Measurements from ENCODE around the gene DOK5. TPM values are rescaled to one million over a fixed set of nuclear protein-coding genes. Genes with fewer than 3 reads are reported as not detected.

DOK5 gene
- polyA plus RNA-seq, 1 of the 3 experiments (the other 2 are of a cell fraction) = 12.4 TPM

DNA sequence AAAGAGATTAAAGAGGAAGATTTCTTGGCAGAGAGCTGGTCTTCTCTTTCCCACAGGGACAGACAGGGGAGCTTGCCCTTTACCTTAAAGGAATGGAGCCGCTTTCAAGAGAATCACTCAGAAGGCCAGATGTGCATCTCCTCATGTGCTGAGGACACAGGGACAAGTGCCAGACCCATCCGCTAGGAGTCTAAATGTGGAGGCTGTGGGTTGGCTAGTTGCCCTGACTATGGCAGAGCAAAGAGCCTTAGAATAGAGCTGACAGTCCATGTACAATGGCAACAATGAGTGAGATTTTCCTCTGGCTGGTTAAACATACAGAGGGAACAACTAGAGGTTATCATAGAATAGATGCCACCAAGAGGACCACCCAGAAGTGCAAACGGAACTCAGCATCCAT lies 7.3 kb upstream of the DOK5 start:
- no peak overlapping the region for H2AFZ ChIP-seq (ENCODE audit: low read depth)
- H3K27me3 ChIP-seq (ENCODE audit: insufficient read depth) = no peaks in the 10 kb centered on the region
- H3K4me2 ChIP-seq = no peak overlapping the region
- no peak overlapping the region for H3K9ac ChIP-seq
- no peaks in the 10 kb centered on the region for H3K36me3 ChIP-seq (replicated peaks in 1 of 2; ENCODE audit: control insufficient read depth in 1 of 2, insufficient read depth in 2 of 2, low read length in 1 of 2)
- H3K9me2 ChIP-seq = no peaks in the 10 kb centered on the region
- ChIA-PET POLR2A (no interaction called here), CTCF (no interaction called here)
- H3K4me3 ChIP-seq (ENCODE audit: low read depth in 2 of 2, low read length in 1 of 2) = no peak overlapping the region
- no peaks in the 10 kb centered on the region for H4K20me1 ChIP-seq (ENCODE audit: insufficient read depth)
- 8% methylated on average over 3 of the region's 3 CpGs for WGBS (ENCODE audit: low lambda C conversion rate)
- H3K9me3 ChIP-seq = no peaks in the 10 kb centered on the region
- no peaks in the 10 kb centered on the region for H3F3A ChIP-seq (replicated peaks; ENCODE audit: insufficient read depth)
- no peaks in the 10 kb centered on the region for H3K4me1 ChIP-seq (ENCODE audit: control insufficient read depth in 1 of 2, insufficient read depth in 2 of 2, low read depth in 1 of 2, low read length in 1 of 2)
- H3K27ac ChIP-seq (ENCODE audit: low read depth in 2 of 2, low read length in 1 of 2) = no peak overlapping the region
- TF ChIP-seq CHD2 (IDR thresholded peaks at IDR 0.05; ENCODE audit: low read length, partially characterized antibody) = no peak
- no peak for TF ChIP-seq SIN3A (IDR thresholded peaks at IDR 0.05; ENCODE audit: borderline replicate concordance, low read depth, low read length)
- TF ChIP-seq, protein P1, sequence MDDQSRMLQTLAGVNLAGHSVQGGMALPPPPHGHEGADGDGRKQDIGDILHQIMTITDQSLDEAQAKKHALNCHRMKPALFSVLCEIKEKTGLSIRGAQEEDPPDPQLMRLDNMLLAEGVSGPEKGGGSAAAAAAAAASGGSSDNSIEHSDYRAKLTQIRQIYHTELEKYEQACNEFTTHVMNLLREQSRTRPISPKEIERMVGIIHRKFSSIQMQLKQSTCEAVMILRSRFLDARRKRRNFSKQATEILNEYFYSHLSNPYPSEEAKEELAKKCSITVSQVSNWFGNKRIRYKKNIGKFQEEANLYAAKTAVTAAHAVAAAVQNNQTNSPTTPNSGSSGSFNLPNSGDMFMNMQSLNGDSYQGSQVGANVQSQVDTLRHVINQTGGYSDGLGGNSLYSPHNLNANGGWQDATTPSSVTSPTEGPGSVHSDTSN (IDR thresholded peaks at IDR 0.05) = no peak
- TF ChIP-seq GABPA (IDR thresholded peaks at IDR 0.05; ENCODE audit: low read depth) = no peak
- TF ChIP-seq FOXJ3 (CRISPR knock-in tag; IDR thresholded peaks at IDR 0.05) = no peak
- 0 out of 2 replicates have a peak, but pooled peaks have one; percentile 18 for TF ChIP-seq CTCF (IDR thresholded peaks at IDR 0.05)
- TF ChIP-seq JUND (IDR thresholded peaks at IDR 0.05) = no peak
- TF ChIP-seq MAX (IDR thresholded peaks at IDR 0.05; ENCODE audit: low read depth) = no peak
- no peak for DNase-seq
- H3K79me2 ChIP-seq (ENCODE audit: insufficient read depth) = no peaks in the 10 kb centered on the region

- no peaks in the 10 kb centered on the region for H3K27me3 ChIP-seq (ENCODE audit: insufficient read depth)
- H2AFZ ChIP-seq (ENCODE audit: low read depth) = no peak overlapping the region
- no peak for DNase-seq
- no peak overlapping the region for H3K9ac ChIP-seq
- H3K9me3 ChIP-seq = no peaks in the 10 kb centered on the region
- no peaks in the 10 kb centered on the region for H3K4me1 ChIP-seq (ENCODE audit: control insufficient read depth in 1 of 2, insufficient read depth in 2 of 2, low read depth in 1 of 2, low read length in 1 of 2)
- no peak overlapping the region for H3K27ac ChIP-seq (ENCODE audit: low read depth in 2 of 2, low read length in 1 of 2)
- H3K36me3 ChIP-seq (replicated peaks in 1 of 2; ENCODE audit: control insufficient read depth in 1 of 2, insufficient read depth in 2 of 2, low read length in 1 of 2) = no peaks in the 10 kb centered on the region
- no peak overlapping the region for H3K4me2 ChIP-seq
- ChIA-PET POLR2A (no interaction called here), CTCF (no interaction called here)
- no peak overlapping the region for H3K4me3 ChIP-seq (ENCODE audit: low read depth in 2 of 2, low read length in 1 of 2)
- peaks cover 3% of the 10 kb centered on the region for H3F3A ChIP-seq (replicated peaks; ENCODE audit: insufficient read depth)
- WGBS (ENCODE audit: low lambda C conversion rate) = 2% methylated on average over 2 of the region's 2 CpGs
- H3K9me2 ChIP-seq = no peaks in the 10 kb centered on the region
- no peaks in the 10 kb centered on the region for H3K79me2 ChIP-seq (ENCODE audit: insufficient read depth)
- H4K20me1 ChIP-seq (ENCODE audit: insufficient read depth) = no peaks in the 10 kb centered on the region
- TF ChIP-seq CHD2 (IDR thresholded peaks at IDR 0.05; ENCODE audit: low read length, partially characterized antibody) = no peak
- no peak for TF ChIP-seq MXI1 (IDR thresholded peaks at IDR 0.05; ENCODE audit: low read depth, low read length)
- no peak for TF ChIP-seq RAD21 (IDR thresholded peaks at IDR 0.05; ENCODE audit: low read length)
- no peak for TF ChIP-seq EP300 (IDR thresholded peaks at IDR 0.05; ENCODE audit: borderline replicate concordance in 1 of 2, low read depth in 1 of 2, low read length in 1 of 2)
- TF ChIP-seq MAX (IDR thresholded peaks at IDR 0.05; ENCODE audit: low read depth) = no peak
- TF ChIP-seq TAF1 (IDR thresholded peaks at IDR 0.05; ENCODE audit: borderline replicate concordance, low read depth, low read length) = no peak
- TF ChIP-seq, protein P2, sequence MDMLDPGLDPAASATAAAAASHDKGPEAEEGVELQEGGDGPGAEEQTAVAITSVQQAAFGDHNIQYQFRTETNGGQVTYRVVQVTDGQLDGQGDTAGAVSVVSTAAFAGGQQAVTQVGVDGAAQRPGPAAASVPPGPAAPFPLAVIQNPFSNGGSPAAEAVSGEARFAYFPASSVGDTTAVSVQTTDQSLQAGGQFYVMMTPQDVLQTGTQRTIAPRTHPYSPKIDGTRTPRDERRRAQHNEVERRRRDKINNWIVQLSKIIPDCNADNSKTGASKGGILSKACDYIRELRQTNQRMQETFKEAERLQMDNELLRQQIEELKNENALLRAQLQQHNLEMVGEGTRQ (IDR thresholded peaks at IDR 0.05; ENCODE audit: borderline replicate concordance, low read depth, low read length) = no peak
- no peak for TF ChIP-seq RCOR1 (IDR thresholded peaks at IDR 0.05; ENCODE audit: low read length)
- no peak for TF ChIP-seq ZBTB33 (IDR thresholded peaks at IDR 0.05; ENCODE audit: borderline replicate concordance, low read depth)
- no peak for TF ChIP-seq FOXJ3 (CRISPR knock-in tag; IDR thresholded peaks at IDR 0.05)
- TF ChIP-seq JUND (IDR thresholded peaks at IDR 0.05) = no peak
- TF ChIP-seq REST (IDR thresholded peaks at IDR 0.05; ENCODE audit: low read depth, low read length) = no peak
- TF ChIP-seq RFX5 (IDR thresholded peaks at IDR 0.05; ENCODE audit: low read length) = no peak
Measured at GRCh38 chr20:54469293-54469692, 6.1 kb upstream of the DOK5 start.
